NCI-H2196 (cell line): ENCODE data around the gene CDH15.
A peak's percentile ranks its signal among the peaks of the same experiment; 100 is the strongest.

Experiments used
- DNase-seq: peaks from one replicate; lab custom pipeline; 2025; ENCODE audit not compliant: unreplicated experiment; lab: John Stamatoyannopoulos, UW

CDH15 gene

DNA sequence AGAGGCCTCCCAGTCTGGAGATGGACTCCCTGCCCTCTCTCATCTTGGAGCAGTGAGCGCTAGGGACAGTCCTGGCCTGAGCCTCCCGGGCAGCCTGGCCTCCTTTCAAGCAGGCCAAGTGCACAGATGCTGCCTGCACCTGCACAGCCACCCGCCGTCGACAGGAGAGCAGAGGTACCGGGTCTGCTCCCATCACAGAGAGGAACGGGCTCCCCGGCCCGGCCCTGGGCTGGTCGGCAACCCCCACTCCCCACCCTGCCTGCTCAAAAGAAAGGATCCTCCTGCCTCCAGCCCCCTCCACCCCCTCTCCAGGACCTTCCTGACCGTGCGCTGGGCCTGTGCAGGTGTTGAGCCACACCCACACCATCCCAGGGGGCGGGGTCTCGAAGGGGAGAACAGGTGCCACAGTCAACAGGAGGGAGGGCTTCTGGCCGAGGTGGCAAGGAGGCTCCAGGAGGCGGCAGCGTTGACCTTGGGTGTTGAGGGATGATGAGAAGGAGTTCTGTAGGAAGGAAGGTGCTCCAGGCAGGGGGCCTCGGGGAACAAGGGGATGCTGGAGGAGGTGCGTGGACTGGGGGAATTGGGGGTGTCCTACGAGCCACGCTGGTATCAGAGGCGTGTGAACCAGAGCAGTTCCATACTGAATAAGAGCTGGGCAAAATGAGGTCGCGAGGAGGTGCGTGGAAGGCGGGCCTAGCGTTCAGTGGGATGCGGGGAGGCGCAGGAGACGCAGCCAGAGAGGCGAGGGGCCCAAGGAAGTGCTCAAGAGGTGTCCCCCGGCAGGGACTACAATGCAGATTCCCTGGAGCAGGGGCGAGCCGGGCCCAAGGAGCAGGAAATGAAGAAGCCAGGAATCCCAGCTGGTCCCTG lies 967 bp upstream of the CDH15 start:
- DNase-seq, result peak; percentile 66

DNA sequence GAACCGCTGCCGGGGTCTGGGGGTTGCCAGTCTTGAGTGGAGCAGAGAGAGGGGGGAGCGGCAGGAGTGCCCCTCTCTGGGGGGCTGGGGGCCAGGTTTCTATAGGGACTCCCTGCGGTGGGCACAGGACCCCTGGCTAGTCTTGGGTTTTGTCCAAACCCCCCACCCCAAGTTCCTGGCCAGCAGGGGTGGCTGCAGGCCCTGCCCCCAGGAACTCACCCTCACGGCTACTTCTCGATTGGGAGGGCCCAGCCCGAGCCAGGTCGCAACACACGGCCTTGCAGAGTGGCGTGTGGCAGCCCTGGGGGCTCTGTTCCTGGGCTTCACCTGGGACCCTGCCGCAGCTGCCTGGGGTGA lies 601 bp downstream of the CDH15 start:
- DNase-seq, result no peak

DNA sequence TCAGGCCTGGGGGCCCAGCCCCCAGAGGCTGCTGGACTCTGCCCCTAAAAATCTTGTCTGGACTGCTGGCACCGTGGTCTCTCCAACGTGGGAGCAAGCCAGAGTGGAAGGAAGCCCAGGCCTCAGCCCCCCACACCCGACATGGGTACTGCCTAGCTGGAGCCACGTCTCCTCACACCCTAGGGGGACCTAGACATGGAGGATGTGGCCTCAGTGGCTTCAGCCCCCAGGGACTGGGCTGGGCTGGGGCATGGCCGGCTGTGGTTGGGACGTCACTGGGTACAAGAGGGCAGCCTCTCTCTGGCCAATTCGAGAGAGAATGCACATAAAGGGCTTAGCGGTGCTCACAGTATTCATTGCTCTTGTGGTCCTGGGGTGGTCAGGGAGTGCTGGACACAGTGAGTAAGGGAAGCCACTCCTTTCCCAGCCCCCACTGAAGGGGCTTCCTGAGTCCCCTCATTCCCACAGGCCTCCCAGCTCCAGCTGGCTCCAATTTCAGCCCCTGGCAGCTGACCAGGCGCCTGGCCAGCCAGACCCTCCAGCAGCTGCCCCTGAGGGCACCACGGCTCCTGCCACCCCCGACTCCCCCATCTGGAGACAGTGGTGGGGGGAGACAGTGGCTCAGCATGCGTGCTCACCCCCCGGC lies 1.1 kb downstream of the CDH15 start:
- no peak for DNase-seq

DNA sequence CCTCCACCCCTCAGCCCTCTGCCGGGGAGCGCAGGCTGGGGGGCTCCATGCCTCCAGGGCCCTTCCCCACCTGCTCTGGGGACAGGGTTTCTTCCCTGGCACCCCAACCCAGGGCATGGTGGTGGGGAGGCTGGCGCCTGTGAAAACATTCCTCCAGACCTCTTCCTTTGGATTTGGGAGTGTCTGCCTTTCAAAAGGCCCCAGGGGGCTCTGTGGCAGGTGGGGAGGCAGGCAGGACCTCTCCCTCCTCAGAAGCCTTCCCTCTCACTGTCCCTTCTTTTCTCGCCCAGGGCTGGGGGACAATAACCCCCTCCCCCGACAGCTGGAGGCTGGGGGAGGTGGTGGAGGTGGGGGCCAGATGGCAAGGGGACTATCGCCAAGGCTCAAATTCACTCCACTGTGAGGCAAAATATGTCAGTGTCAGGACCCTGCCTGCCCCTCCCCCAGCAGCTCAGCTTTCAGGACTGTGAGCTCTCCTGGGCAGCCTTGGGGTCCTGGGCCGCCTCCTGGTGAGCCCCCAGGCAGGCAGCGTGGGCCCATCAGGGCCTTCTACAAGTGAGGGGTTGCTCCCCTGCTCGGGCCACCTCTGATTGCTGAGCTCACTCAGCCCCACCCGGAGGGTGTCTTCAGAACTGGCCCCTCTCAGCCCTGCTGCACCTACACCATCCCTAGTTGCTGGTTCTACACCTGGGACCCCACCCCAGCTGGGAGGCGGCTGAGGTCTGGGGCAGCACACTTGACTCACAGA lies 1.8 kb downstream of the CDH15 start:
- DNase-seq, result no peak

DNA sequence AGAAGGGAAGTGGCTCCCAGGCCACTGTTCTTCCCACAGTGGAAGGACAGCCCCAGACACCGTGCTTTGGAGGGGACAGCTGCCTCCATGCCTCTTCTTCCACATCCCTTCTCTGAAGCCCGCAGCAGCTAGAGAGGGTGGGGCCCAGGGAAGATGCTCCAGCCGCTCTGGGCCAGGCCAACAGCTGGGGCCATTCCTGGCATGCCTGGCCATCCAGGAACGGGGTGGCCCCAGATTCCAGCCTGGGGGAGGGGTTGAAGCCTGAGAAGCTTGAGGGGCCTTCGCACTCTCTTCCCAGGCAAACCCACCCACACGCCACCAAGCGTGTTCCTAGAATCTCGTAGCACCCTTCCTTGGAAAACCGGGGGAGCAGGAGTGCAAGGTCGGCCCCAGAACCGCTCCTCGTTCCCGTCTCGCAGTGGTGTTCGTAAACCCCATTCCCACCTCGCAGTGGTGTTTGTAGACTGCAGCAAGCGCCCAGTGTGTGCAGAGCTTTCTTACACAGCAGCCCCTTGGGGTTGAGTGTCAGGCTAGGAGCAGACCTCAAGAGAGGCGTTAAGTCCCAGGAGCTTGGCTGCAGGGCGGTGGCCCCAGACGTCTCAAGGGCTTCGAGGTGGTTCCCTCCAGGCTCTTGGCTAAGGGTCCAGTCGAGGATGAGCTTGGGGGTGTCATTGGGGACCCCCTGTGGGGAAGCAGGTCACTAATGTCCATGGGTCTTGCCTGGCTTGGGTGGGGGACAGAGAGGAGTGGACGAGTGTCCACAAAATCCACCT lies 2.7 kb downstream of the CDH15 start:
- no peak for DNase-seq

DNA sequence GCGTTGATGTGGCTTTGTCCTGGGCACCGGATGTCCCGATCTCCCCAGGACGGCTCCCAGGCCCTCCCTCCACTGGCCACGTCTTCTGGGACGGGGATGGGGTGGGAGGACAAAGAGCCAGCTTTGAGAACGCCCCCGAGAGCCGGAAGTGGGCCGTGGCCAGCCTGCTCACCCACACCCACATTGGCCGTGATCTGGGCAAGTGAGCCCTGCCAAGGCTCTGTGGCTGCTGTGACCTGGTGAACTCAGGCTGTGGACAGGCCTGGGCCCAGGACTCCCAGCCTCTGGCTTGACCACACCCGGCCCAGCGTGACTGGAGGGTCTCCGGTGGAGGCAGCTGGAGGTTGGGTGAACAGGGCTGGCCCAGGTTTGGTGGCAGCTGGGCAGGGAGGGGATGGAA lies 3.3 kb downstream of the CDH15 start:
- DNase-seq, result no peak

DNA sequence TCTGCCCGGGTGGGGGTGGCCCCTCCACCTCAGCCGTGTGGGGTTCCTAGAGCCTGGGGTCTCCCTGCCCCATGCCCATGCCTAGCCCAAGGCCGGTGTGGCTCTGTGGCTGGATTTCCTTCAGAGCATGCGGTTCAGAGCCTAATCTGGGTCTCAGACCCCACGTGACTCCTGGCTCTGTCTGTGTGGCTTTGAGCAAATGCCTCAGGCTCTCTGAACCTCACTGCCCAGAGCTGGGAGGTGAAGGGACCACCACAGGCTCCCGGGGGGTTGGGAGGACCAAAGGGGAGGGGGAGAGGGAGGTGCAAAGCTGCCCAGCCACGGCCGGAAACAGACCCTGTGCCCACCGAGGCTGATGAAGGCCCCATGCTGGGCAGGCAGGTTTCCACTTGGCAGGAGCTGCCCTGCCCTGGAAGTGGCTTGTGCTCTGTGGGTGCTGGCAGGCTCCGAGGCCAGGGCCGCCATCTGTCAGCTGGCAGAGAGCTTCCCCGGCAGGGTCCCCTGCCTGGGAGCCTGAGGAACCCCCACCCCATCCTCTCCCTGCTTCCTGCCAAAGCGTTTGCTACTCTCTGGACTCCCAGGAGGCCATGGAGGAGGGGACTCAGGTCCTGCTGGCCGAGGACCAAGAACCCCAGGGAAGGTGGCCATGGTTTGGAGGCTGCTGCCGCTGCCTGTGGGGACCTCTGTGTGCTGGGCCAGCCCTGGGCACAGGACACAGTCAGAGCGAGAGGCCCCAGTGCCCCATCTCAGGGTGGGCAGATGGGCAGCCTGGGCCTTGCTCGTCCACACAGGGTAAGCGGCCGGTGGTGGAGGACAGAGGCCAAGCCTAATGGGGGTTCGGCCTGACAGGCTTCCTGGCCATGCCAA lies 4.0 kb downstream of the CDH15 start:
- DNase-seq, result no peak

DNA sequence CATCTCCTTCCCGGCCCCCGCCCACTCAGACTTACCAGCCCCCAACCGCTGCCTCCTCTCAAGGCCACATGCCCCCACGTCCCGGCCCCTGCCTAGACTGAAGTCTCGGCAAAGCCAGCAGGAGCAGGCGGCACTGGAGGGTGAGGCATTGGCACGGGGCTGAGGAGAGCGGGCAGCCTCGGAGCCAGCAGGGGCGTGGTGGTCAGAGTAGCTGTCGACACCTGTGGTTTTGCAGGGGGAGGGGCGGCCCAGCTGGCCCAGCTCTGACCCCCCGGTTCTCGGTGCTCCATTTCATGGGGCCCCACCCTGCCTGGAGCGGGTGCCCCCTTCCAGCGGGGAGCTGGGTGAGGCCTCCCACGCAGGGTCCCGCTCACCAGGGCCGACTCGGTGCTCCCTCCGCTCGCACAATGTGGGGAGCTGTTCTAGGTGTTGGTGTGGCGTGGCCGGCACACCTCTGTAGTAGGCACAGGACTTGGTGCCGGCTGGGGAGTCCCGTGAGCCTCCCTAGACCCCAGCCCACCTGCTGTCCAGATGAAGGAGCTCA lies 4.7 kb downstream of the CDH15 start:
- no peak for DNase-seq

DNA sequence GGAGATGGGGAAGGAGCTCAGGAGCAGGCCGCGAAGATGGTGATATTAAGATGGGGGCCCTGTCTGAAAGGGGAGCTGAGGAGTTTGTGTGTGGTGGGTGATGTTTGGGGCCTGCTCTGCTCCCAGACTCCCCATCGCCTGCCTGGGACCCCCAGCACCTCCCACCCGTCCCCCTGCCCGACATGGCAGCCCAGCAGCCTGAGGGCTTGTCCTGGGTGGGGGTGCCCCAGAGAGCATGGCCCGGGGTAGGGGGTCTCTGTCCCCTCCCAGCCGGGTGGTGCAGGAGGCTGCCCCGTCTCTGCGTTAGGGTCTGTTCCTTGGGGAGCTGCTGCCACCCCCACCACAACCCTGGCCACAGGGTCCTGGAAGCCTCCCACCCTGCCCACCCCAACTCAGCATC lies 5.2 kb downstream of the CDH15 start:
- DNase-seq, result no peak

DNA sequence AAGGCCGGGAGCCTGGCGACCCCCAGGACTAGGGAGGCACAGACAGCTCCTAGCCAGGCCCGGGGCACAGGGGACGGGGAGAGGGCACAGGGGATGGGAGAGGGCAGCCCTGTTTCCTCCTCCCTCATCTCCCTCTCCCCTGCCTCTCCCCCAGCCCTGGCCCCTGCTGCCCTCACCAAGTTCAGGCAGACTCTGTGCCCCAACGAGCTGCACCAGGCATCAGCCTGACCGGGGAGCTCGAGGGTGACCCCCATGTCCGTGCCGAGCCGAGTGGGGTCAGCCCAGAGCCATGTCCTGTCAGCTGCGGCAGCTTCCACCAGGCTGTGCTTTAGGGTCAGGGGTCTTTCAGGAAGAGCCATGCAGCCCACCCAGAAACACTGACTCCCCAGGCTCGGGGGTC lies 6.0 kb downstream of the CDH15 start:
- DNase-seq, result no peak

DNA sequence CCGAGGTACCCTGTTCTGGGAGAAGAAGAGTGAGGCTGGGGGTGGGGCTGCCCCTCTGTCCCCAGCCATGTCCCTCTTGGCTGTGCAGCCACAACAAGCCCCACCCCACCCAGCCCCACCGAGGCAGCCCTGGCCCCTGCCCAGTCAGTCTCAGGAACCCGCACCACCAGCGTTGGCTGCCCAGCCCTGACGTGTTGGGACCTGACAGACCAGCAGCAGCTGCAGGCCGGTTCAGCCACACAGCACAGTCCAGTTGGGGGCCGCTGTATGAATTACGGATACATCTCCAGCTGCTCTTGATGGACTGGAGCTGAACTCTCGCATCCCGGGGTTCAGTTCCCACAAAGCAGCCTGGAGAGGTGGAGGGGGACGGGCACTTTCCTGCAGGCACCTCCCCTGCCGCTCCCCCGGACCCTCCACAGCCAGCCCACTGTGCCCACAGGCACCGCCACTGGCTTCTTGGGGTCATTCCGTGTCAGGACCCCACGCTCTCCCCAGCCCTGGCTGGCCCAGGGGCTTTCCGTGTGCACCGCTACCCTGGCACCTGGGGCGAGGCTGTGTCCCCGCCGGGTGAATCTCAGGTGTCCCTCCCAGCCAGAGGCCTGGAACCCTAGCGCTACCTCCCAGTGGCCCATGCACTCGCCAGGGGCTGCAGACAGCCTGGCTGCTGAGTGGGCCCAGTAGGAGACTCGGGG lies 7.1 kb downstream of the CDH15 start:
- no peak for DNase-seq

DNA sequence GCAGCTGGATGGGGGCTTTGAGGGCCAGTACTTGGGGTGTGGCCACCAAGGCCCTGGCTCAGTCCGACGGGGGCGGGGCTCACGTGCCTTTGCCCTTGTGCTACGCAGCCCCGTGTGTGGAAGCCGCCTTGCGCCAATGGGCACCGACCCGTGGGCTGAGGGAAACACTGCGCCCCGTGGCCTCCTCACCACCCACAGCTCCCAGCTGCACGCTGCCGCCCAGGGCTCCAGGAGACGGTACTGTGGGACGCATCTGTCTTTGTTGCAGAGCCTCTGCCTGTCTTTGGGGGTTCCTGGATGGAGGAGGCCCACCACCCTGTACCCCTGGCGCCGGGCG lies 7.6 kb downstream of the CDH15 start:
- DNase-seq, result no peak

DNA sequence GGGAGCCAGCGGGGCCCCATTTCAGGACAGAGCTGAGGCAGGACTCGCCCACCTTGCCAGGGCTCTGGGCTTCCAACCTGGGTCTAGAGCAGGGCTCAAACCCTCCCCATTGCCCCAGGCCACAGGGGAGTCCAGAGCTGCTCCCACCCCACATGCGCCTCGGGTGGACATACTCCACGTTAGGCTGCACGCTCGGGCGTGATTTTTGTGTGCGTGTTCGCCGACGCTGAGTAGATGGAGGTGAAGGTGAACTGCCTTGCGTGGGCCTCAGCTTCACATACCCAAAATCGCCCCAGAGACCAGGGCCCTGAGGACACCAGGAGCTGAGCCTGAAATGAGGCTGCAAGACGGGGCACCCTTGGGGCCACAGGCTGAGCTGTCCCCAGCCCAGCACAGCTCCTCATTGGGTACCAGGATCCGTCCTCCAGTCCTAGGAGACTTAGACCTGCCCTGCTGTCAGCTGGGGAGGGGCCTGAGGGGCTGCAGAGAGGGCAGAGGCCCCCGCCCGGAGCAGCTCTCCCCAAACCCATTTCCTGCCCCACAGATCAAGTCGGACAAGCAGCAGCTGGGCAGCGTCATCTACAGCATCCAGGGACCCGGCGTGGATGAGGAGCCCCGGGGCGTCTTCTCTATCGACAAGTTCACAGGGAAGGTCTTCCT lies 8.2 kb downstream of the CDH15 start:
- DNase-seq, result no peak

DNA sequence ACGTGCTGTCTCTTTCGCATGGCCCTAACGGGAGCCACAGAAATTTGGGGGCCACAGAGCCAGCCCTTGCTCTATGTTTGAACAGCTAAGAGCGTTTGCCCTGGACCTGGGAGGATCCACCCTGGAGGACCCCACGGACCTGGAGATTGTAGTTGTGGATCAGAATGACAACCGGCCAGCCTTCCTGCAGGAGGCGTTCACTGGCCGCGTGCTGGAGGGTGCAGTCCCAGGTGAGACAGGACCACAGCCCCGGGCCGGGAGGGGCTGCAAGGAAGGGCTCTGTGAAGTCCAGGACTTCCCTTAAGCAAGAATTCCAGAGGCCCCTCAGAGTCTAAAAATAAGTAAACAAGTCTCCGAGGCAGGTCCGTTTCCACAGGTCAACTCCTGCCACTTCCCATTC lies 11.9 kb downstream of the CDH15 start:
- DNase-seq, result no peak

DNA sequence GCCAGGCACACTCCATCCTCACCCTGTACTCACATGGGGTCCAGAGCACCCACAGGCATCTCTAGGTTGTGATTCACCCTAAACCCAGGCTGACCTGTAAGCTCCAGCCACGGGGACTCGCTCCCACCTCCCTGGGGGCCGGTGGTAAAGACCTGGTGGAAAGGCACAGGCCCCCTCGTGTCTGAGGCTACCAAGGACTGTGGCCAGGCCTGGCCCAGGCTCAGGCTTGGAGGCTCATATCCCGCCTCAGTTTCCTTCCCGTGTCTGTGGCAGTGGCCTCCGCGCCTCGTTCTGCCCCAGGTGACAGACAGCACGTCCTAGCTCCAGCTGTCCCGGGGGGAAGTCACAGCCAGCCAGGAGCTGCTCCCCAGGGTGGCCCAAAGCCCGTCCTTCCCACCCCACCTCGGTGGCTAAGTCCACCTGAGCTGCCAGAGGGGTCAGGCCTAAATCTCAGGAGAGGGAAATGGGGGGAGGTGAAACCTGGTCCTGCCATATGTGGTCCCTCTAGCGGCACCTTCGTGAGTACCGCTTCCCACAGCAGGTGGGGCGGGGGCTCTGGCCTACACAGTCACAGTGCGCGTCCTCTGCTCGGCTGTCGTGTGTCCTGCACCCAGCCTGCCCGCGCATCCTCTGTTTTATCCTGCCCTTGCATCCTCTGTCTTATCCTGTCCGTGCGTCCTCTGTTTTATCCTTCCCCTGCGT lies 12.6 kb downstream of the CDH15 start:
- DNase-seq, result no peak

DNA sequence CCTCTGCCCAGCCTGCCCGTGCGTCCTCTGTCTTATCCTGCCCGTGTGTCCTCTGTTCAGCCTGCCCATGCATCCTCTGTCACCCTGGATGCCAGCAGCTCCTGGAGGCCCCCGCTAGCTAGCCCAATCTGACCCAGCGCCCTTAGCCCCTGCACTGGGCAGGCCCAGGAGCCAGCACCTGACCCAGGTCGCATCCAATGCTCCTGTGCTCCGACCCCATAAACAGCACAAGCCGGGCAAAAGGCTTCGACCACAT lies 13.1 kb downstream of the CDH15 start:
- no peak for DNase-seq

DNA sequence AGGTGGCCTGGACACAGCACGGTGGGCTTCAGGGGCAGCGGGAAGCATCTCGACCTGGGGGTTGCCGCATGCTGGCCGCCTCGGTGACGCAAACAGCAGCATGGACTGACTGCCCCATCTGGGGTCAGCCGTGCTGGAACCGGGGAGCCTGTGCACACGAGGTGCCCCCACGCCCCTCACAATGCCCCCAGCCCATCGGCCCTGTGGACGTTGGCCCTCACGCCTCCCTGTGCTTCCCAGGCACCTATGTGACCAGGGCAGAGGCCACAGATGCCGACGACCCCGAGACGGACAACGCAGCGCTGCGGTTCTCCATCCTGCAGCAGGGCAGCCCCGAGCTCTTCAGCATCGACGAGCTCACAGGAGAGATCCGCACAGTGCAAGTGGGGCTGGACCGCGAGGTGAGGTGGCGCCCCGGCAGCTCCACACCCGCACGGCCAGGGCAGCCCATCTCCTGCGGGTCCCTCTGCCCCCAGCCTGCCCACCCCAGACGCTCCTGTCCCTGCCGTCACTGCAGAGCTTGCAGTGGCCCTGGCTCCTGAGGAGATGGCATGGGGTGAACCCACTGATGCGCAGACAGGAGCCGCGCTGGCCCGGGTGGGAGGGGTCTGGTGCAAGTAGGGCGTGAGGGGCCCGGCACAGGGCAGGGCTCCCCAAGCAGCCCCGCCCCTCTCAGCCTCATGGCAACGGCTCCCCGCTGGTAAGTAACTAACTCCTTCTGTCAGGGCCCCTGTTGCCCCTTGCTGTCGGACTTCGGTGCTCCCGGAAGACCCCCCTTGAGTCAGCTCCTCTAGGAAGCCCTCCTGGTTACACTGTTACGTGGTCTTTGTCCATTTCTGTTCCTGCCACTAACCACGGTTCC lies 13.6 kb downstream of the CDH15 start:
- no peak for DNase-seq
